SK-N-SH (cell line): ENCODE measurements around the gene CHD9. TPM values are rescaled to one million over a fixed set of nuclear protein-coding genes. Genes with fewer than 3 reads are reported as not detected.

ENCODE experiments used
- CTCF ChIA-PET: fragments of 300-600, 350-600 bp; formaldehyde crosslinking; extraction: SDS; loops from one replicate; lab custom pipeline; 2021; lab: Yijun Ruan, JAX
- POLR2A ChIA-PET: fragments of 350-600 bp; sonication (Branson Sonifier 250); formaldehyde crosslinking; extraction: SDS; loops from one replicate; lab custom pipeline; 2020; ENCODE audit warnings: antibody characterized with exemption, inconsistent platforms; lab: Yijun Ruan, JAX
- DNase-seq: peaks from one replicate; pipeline ENCODE4 v3.0.0; 2012
- H2AFZ ChIP-seq: fragments of 200-600 bp; sonication (generic); 2 replicates; pipeline ENCODE4 v1.8.1; 2016; ENCODE audit warnings: antibody characterized with exemption, mild to moderate bottlenecking, low read depth
- H3F3A ChIP-seq: fragments of 200-600 bp; sonication (generic); replicated peaks from 2 replicates; pipeline ENCODE3; 2016; ENCODE audit warnings: antibody characterized with exemption, mild to moderate bottlenecking; ENCODE audit not compliant: insufficient read depth
- H3K27ac ChIP-seq, 2 experiments: fragments of 200-500 bp in 1 of 2; fragments of 200-600 bp in 1 of 2; sonication (Bioruptor generic) in 1 of 2; sonication (generic), shearing (Covaris generic) in 1 of 2; 2 replicates each; pipeline versions ENCODE4 v1.5.1 to v1.6.1; 2014 to 2016; ENCODE audit warnings: low read depth in 2 of 2, inconsistent platforms in 1 of 2, low read length in 1 of 2, mild to moderate bottlenecking in 1 of 2, mixed read lengths in 1 of 2
- H3K27me3 ChIP-seq: fragments of 200-600 bp; sonication (generic), shearing (Covaris generic); 2 replicates; pipeline ENCODE4 v1.6.1; 2016; ENCODE audit warnings: mixed run types; ENCODE audit not compliant: insufficient read depth
- H3K36me3 ChIP-seq, 2 experiments: fragments of 200-500 bp in 1 of 2; fragments of 200-600 bp in 1 of 2; sonication (Bioruptor generic) in 1 of 2; sonication (generic) in 1 of 2; replicated peaks in 1 of 2; 2 replicates each; pipeline versions ENCODE3 to v1.5.1; 2014 to 2016; ENCODE audit warnings: low read length in 1 of 2, mild to moderate bottlenecking in 1 of 2; ENCODE audit not compliant: insufficient read depth in 2 of 2, control insufficient read depth in 1 of 2
- H3K4me1 ChIP-seq, 2 experiments: fragments of 200-500 bp in 1 of 2; fragments of 200-600 bp in 1 of 2; sonication (Bioruptor generic) in 1 of 2; sonication (generic), shearing (Covaris generic) in 1 of 2; 2 replicates each; pipeline versions ENCODE4 v1.5.1 to v1.6.1; 2014 to 2016; ENCODE audit warnings: low read depth in 1 of 2, low read length in 1 of 2, mixed run types in 1 of 2; ENCODE audit not compliant: insufficient read depth in 2 of 2, control insufficient read depth in 1 of 2
- H3K4me2 ChIP-seq: fragments of 200-600 bp; sonication (generic), shearing (Covaris generic); 2 replicates; pipeline ENCODE4 v1.6.1; 2017; ENCODE audit warnings: mixed run types
- H3K4me3 ChIP-seq, 2 experiments: fragments of 200-500 bp in 1 of 2; fragments of 200-600 bp in 1 of 2; sonication (Bioruptor generic) in 1 of 2; sonication (generic), shearing (Covaris generic) in 1 of 2; 2 replicates each; pipeline versions ENCODE4 v1.5.1 to v1.8.1; 2014 to 2016; ENCODE audit warnings: low read depth in 2 of 2, inconsistent platforms in 1 of 2, low read length in 1 of 2, mild to moderate bottlenecking in 1 of 2, mixed read lengths in 1 of 2, moderate library complexity in 1 of 2
- H3K79me2 ChIP-seq: fragments of 200-600 bp; sonication (generic); 2 replicates; pipeline ENCODE4 v1.8.1; 2017; ENCODE audit warnings: mild to moderate bottlenecking; ENCODE audit not compliant: insufficient read depth
- H3K9ac ChIP-seq: fragments of 200-600 bp; sonication (generic); 2 replicates; pipeline ENCODE4 v1.6.1; 2017; ENCODE audit warnings: mixed run types
- H3K9me2 ChIP-seq: fragments of 200-600 bp; sonication (generic); 2 replicates; pipeline ENCODE4 v1.6.1; 2017; ENCODE audit warnings: mixed run types
- H3K9me3 ChIP-seq: fragments of 200-600 bp; sonication (generic); 2 replicates; pipeline ENCODE4 v1.6.1; 2017; ENCODE audit warnings: mixed run types, mild to moderate bottlenecking, moderate library complexity
- H4K20me1 ChIP-seq: fragments of 200-600 bp; sonication (generic); 2 replicates; pipeline ENCODE4 v1.6.1; 2017; ENCODE audit warnings: mild to moderate bottlenecking, mixed run types; ENCODE audit not compliant: insufficient read depth
- CHD2 ChIP-seq: fragments of 150-350 bp; IDR thresholded peaks from 2 replicates; pipeline ENCODE4 v1.6.1; 2018; ENCODE audit warnings: low read length; ENCODE audit not compliant: partially characterized antibody
- ELF1 ChIP-seq: IDR thresholded peaks from 2 replicates; pipeline ENCODE4 v1.4.0; 2012
- EP300 ChIP-seq, 2 experiments: IDR thresholded peaks; 2 replicates each; pipeline versions ENCODE4 v1.4.0 to v1.6.1; 2012; ENCODE audit warnings: borderline replicate concordance in 1 of 2, low read depth in 1 of 2, low read length in 1 of 2
- EZH2phosphoT487 ChIP-seq: fragments of 200-600 bp; sonication (generic); IDR thresholded peaks from 2 replicates; pipeline ENCODE4 v1.6.1; 2017; ENCODE audit warnings: low read depth, mixed run types, mild to moderate bottlenecking, antibody characterized with exemption, moderate library complexity, borderline replicate concordance
- FOSL2 ChIP-seq: IDR thresholded peaks from 2 replicates; pipeline ENCODE4 v1.4.0; 2012; ENCODE audit warnings: low read depth, mild to moderate bottlenecking, moderate library complexity, borderline replicate concordance
- FOXM1 ChIP-seq: IDR thresholded peaks from 2 replicates; pipeline ENCODE4 v1.4.0; 2012; ENCODE audit warnings: low read depth, mild to moderate bottlenecking
- GABPA ChIP-seq: IDR thresholded peaks from 2 replicates; pipeline ENCODE4 v1.4.0; 2012; ENCODE audit warnings: low read depth, mild to moderate bottlenecking
- GATA2 ChIP-seq: sonication (generic); formaldehyde crosslinking; IDR thresholded peaks from 2 replicates; pipeline ENCODE4 v1.5.0; 2020; ENCODE audit warnings: mild to moderate bottlenecking, missing genetic modification reagents
- JUND ChIP-seq: IDR thresholded peaks from 2 replicates; pipeline ENCODE4 v1.4.0; 2012
- MEF2A ChIP-seq: IDR thresholded peaks from 2 replicates; pipeline ENCODE4 v1.4.0; 2012; ENCODE audit warnings: low read depth, borderline replicate concordance
- MXI1 ChIP-seq: IDR thresholded peaks from 2 replicates; pipeline ENCODE4 v1.6.1; 2012; ENCODE audit warnings: mild to moderate bottlenecking, low read depth, low read length, improper control_type of control experiment
- NFIC ChIP-seq: IDR thresholded peaks from 2 replicates; pipeline ENCODE4 v1.4.0; 2012; ENCODE audit warnings: borderline replicate concordance
- NRF1 ChIP-seq: IDR thresholded peaks from 2 replicates; pipeline ENCODE4 v1.6.1; 2012; ENCODE audit warnings: low read depth, mild to moderate bottlenecking, low read length
- PBX3 ChIP-seq: IDR thresholded peaks from 2 replicates; pipeline ENCODE4; 2012
- POLR2AphosphoS5 ChIP-seq: IDR thresholded peaks from 2 replicates; pipeline ENCODE4 v1.6.1; 2012; ENCODE audit warnings: low read depth, low read length
- RCOR1 ChIP-seq: fragments of 150-350 bp; IDR thresholded peaks from 2 replicates; pipeline ENCODE4 v1.6.1; 2017; ENCODE audit warnings: antibody characterized with exemption, low read length
- REST ChIP-seq: IDR thresholded peaks from 2 replicates; pipeline ENCODE4 v1.6.1; 2012; ENCODE audit warnings: mild to moderate bottlenecking, low read depth, low read length, moderate library complexity
- RFX5 ChIP-seq: IDR thresholded peaks from 2 replicates; pipeline ENCODE4 v1.6.1; 2012; ENCODE audit warnings: mild to moderate bottlenecking, improper control_type of control experiment, low read length
- RXRA ChIP-seq: IDR thresholded peaks from 2 replicates; pipeline ENCODE4 v1.4.0; 2012; ENCODE audit warnings: low read depth, mild to moderate bottlenecking, borderline replicate concordance
- SIN3A ChIP-seq: IDR thresholded peaks from 2 replicates; pipeline ENCODE4 v1.6.1; 2012; ENCODE audit warnings: low read depth, mild to moderate bottlenecking, low read length, moderate library complexity, borderline replicate concordance
- SMC3 ChIP-seq: IDR thresholded peaks from 2 replicates; pipeline ENCODE4 v1.6.1; 2012; ENCODE audit warnings: low read depth, low read length, improper control_type of control experiment
- TAF1 ChIP-seq: IDR thresholded peaks from 2 replicates; pipeline ENCODE4 v1.6.1; 2012; ENCODE audit warnings: low read depth, mild to moderate bottlenecking, low read length, moderate library complexity, borderline replicate concordance
- TCF12 ChIP-seq: IDR thresholded peaks from 2 replicates; pipeline ENCODE4 v1.4.0; 2012
- TEAD4 ChIP-seq: IDR thresholded peaks from 2 replicates; pipeline ENCODE4 v1.4.0; 2012; ENCODE audit warnings: mild to moderate bottlenecking, borderline replicate concordance; ENCODE audit not compliant: insufficient read depth
- YY1 ChIP-seq: IDR thresholded peaks from 2 replicates; pipeline ENCODE4 v1.4.0; 2012; ENCODE audit warnings: low read depth, mild to moderate bottlenecking
- ZBTB33 ChIP-seq: IDR thresholded peaks from 2 replicates; pipeline ENCODE4 v1.4.0; 2012; ENCODE audit warnings: low read depth, borderline replicate concordance
- WGBS: methylation state at CpG from one replicate; pipeline ENCODE4 v1.1.6; 2017; ENCODE audit warnings: low lambda C conversion rate; 5-methylcytosine and 5-hydroxymethylcytosine counted together
- polyA plus RNA-seq, 3 experiments: library from polyadenylated mRNA; depleted of rRNA; stranded (reverse); fragments of >200 nt; gene quantifications; 2 replicates each; pipeline ENCODE4 v1.2.3, GENCODE V29; 2012
- TF ChIP-seq, protein P1 (sequence below): fragments of 150-350 bp; IDR thresholded peaks from 2 replicates; pipeline ENCODE4 v1.6.1; 2017; ENCODE audit warnings: antibody characterized with exemption, low read length, low read depth, borderline replicate concordance
- TF ChIP-seq, protein P2 (sequence below): IDR thresholded peaks from 2 replicates; pipeline ENCODE4 v1.4.0; 2012; ENCODE audit warnings: low read depth

The CHD9 gene
- polyA plus RNA-seq, 1 of the 3 experiments (the other 2 are of a cell fraction) = 6.2 TPM

GRCh38 chr16:53257001-53257400 lies 202.2 kb downstream of the CHD9 start:
- no peak overlapping the region for H2AFZ ChIP-seq
- DNase-seq = no peak
- no peak overlapping the region for H3K4me3 ChIP-seq
- no peaks in the 10 kb centered on the region for H4K20me1 ChIP-seq
- TF ChIP-seq EP300 (IDR thresholded peaks at IDR 0.05; ENCODE audit: borderline replicate concordance in 1 of 2, low read depth in 1 of 2, low read length in 1 of 2) (no peak; a peak in 1 of 4 replicates), RFX5 (no peak), NFIC (no peak), TEAD4 (peak; percentile 68; the same call in 1 of the 2 replicates), RCOR1 (no peak), JUND (peak; percentile 57), MEF2A (no peak), TAF1 (no peak), EZH2phosphoT487 (no peak), FOXM1 (no peak), SIN3A (no peak), REST (no peak), GABPA (no peak), ELF1 (no peak), GATA2 (no peak), YY1 (no peak), MXI1 (no peak), TCF12 (no peak), ZBTB33 (no peak), CHD2 (no peak), NRF1 (no peak), SMC3 (no peak), FOSL2 (peak; percentile 76; the same call in 1 of the 2 replicates), POLR2AphosphoS5 (no peak), PBX3 (peak; percentile 70), RXRA (no peak)
- TF ChIP-seq, protein P1, sequence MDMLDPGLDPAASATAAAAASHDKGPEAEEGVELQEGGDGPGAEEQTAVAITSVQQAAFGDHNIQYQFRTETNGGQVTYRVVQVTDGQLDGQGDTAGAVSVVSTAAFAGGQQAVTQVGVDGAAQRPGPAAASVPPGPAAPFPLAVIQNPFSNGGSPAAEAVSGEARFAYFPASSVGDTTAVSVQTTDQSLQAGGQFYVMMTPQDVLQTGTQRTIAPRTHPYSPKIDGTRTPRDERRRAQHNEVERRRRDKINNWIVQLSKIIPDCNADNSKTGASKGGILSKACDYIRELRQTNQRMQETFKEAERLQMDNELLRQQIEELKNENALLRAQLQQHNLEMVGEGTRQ = no peak
- TF ChIP-seq, protein P2, sequence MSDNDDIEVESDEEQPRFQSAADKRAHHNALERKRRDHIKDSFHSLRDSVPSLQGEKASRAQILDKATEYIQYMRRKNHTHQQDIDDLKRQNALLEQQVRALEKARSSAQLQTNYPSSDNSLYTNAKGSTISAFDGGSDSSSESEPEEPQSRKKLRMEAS = no peak
- H3K4me1 ChIP-seq = peaks cover 0 to 4% of the 10 kb centered on the region in 2 experiments; a peak in 2 of 4 replicates
- peaks cover 19% of the 10 kb centered on the region for H3K79me2 ChIP-seq
- POLR2A ChIA-PET = no interaction called here
- peaks cover 23% of the 10 kb centered on the region for H3F3A ChIP-seq
- peak overlapping the region; percentile 14; the same call in 1 of the 2 replicates for H3K9ac ChIP-seq
- H3K27me3 ChIP-seq = no peaks in the 10 kb centered on the region
- H3K9me3 ChIP-seq = no peaks in the 10 kb centered on the region
- 51% methylated on average over 2 of the region's 2 CpGs for WGBS
- CTCF ChIA-PET = interaction anchor here (1.0 to 1.5 kb wide), 2 partner anchors 27 to 202 kb away, joined by 4 to 6 read pairs; partner anchors contain the start of gene CHD9
- peak overlapping the region; percentile 21; the same call in 1 of the 2 replicates for H3K4me2 ChIP-seq
- H3K9me2 ChIP-seq = no peaks in the 10 kb centered on the region
- peaks cover 38 to 93% of the 10 kb centered on the region in 2 experiments for H3K36me3 ChIP-seq
- peak overlapping the region; percentile 31 to 51; a peak in 3 of 4 replicates for H3K27ac ChIP-seq
